ENCODE data around the gene ARSJ. TPM values are rescaled to one million over a fixed set of nuclear protein-coding genes. Genes with fewer than 3 reads are reported as not detected.

The ARSJ gene
- total and polyA plus RNA-seq, 2 experiments from 2014 or later: 4.3 to 6.6 TPM

DNA sequence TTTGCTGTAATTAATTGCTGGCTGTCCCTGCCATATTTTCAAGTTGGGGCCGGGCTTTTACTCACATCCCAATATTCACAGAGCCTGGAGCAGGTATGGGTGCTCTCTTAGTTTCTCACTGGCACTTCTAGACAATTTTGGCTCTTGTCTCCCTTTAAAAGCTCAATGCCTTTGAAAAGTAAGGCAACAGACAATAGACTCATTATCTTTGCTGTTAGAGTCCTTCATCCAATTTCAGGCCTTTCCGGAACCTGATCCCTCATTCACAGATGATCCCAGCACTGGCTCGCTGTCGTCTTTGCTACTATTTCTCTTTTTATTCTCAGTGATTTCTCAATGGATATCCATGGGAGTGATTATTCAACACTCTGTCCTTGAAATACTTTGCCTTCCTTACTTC, 6.7 kb downstream of the ARSJ start:
- DNase-seq (ENCODE audit: low spot score) (no peak), ATAC-seq (no peak)
- Histone ChIP-seq H3K36me3 (ENCODE audit: insufficient read depth) (no peaks in the 10 kb centered on the region), H4K20me1 (replicated peaks; ENCODE audit: insufficient read depth) (no peaks in the 10 kb centered on the region), H3K4me1 (ENCODE audit: insufficient read depth) (peaks cover 4% of the 10 kb centered on the region), H3K9me2 (ENCODE audit: insufficient read depth) (no peaks in the 10 kb centered on the region), H3F3A (replicated peaks; ENCODE audit: low read depth) (no peaks in the 10 kb centered on the region), H3K27me3 (ENCODE audit: insufficient read depth) (peaks cover 7% of the 10 kb centered on the region), H2AFZ (no peak overlapping the region), H3K79me2 (replicated peaks; ENCODE audit: insufficient read depth) (peaks cover 30% of the 10 kb centered on the region), H3K4me3 (no peak overlapping the region), H3K4me2 (no peak overlapping the region), H3K27ac (ENCODE audit: low read depth) (no peak overlapping the region)
- TF ChIP-seq ZNF114 (CRISPR knock-in tag; IDR thresholded peaks at IDR 0.05) (no peak), POLR2AphosphoS5 (IDR thresholded peaks at IDR 0.05; ENCODE audit: low read depth) (no peak), ZNF331 (CRISPR knock-in tag; IDR thresholded peaks at IDR 0.05; ENCODE audit: low read depth) (no peak), STAT1 (IDR thresholded peaks at IDR 0.05; ENCODE audit: unreplicated experiment) (no peak), NANOG (IDR thresholded peaks at IDR 0.05; ENCODE audit: borderline replicate concordance) (no peak), CREB1 (CRISPR knock-in tag; IDR thresholded peaks at IDR 0.05; ENCODE audit: low read depth) (no peak), EZH2 (IDR thresholded peaks at IDR 0.05; ENCODE audit: low read depth, unreplicated experiment) (no peak), JUNB (IDR thresholded peaks at IDR 0.05; ENCODE audit: unreplicated experiment) (no peak), EZH2phosphoT487 (IDR thresholded peaks at IDR 0.05; ENCODE audit: unreplicated experiment) (no peak)
- TF ChIP-seq, protein P1, sequence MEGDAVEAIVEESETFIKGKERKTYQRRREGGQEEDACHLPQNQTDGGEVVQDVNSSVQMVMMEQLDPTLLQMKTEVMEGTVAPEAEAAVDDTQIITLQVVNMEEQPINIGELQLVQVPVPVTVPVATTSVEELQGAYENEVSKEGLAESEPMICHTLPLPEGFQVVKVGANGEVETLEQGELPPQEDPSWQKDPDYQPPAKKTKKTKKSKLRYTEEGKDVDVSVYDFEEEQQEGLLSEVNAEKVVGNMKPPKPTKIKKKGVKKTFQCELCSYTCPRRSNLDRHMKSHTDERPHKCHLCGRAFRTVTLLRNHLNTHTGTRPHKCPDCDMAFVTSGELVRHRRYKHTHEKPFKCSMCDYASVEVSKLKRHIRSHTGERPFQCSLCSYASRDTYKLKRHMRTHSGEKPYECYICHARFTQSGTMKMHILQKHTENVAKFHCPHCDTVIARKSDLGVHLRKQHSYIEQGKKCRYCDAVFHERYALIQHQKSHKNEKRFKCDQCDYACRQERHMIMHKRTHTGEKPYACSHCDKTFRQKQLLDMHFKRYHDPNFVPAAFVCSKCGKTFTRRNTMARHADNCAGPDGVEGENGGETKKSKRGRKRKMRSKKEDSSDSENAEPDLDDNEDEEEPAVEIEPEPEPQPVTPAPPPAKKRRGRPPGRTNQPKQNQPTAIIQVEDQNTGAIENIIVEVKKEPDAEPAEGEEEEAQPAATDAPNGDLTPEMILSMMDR (conservative IDR thresholded peaks at IDR 0.05; ENCODE audit: low read depth in 2 of 2): no peak
- TF ChIP-seq, protein P2, sequence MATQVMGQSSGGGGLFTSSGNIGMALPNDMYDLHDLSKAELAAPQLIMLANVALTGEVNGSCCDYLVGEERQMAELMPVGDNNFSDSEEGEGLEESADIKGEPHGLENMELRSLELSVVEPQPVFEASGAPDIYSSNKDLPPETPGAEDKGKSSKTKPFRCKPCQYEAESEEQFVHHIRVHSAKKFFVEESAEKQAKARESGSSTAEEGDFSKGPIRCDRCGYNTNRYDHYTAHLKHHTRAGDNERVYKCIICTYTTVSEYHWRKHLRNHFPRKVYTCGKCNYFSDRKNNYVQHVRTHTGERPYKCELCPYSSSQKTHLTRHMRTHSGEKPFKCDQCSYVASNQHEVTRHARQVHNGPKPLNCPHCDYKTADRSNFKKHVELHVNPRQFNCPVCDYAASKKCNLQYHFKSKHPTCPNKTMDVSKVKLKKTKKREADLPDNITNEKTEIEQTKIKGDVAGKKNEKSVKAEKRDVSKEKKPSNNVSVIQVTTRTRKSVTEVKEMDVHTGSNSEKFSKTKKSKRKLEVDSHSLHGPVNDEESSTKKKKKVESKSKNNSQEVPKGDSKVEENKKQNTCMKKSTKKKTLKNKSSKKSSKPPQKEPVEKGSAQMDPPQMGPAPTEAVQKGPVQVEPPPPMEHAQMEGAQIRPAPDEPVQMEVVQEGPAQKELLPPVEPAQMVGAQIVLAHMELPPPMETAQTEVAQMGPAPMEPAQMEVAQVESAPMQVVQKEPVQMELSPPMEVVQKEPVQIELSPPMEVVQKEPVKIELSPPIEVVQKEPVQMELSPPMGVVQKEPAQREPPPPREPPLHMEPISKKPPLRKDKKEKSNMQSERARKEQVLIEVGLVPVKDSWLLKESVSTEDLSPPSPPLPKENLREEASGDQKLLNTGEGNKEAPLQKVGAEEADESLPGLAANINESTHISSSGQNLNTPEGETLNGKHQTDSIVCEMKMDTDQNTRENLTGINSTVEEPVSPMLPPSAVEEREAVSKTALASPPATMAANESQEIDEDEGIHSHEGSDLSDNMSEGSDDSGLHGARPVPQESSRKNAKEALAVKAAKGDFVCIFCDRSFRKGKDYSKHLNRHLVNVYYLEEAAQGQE (IDR thresholded peaks at IDR 0.05; ENCODE audit: unreplicated experiment): no peak
- TF ChIP-seq, protein P3, sequence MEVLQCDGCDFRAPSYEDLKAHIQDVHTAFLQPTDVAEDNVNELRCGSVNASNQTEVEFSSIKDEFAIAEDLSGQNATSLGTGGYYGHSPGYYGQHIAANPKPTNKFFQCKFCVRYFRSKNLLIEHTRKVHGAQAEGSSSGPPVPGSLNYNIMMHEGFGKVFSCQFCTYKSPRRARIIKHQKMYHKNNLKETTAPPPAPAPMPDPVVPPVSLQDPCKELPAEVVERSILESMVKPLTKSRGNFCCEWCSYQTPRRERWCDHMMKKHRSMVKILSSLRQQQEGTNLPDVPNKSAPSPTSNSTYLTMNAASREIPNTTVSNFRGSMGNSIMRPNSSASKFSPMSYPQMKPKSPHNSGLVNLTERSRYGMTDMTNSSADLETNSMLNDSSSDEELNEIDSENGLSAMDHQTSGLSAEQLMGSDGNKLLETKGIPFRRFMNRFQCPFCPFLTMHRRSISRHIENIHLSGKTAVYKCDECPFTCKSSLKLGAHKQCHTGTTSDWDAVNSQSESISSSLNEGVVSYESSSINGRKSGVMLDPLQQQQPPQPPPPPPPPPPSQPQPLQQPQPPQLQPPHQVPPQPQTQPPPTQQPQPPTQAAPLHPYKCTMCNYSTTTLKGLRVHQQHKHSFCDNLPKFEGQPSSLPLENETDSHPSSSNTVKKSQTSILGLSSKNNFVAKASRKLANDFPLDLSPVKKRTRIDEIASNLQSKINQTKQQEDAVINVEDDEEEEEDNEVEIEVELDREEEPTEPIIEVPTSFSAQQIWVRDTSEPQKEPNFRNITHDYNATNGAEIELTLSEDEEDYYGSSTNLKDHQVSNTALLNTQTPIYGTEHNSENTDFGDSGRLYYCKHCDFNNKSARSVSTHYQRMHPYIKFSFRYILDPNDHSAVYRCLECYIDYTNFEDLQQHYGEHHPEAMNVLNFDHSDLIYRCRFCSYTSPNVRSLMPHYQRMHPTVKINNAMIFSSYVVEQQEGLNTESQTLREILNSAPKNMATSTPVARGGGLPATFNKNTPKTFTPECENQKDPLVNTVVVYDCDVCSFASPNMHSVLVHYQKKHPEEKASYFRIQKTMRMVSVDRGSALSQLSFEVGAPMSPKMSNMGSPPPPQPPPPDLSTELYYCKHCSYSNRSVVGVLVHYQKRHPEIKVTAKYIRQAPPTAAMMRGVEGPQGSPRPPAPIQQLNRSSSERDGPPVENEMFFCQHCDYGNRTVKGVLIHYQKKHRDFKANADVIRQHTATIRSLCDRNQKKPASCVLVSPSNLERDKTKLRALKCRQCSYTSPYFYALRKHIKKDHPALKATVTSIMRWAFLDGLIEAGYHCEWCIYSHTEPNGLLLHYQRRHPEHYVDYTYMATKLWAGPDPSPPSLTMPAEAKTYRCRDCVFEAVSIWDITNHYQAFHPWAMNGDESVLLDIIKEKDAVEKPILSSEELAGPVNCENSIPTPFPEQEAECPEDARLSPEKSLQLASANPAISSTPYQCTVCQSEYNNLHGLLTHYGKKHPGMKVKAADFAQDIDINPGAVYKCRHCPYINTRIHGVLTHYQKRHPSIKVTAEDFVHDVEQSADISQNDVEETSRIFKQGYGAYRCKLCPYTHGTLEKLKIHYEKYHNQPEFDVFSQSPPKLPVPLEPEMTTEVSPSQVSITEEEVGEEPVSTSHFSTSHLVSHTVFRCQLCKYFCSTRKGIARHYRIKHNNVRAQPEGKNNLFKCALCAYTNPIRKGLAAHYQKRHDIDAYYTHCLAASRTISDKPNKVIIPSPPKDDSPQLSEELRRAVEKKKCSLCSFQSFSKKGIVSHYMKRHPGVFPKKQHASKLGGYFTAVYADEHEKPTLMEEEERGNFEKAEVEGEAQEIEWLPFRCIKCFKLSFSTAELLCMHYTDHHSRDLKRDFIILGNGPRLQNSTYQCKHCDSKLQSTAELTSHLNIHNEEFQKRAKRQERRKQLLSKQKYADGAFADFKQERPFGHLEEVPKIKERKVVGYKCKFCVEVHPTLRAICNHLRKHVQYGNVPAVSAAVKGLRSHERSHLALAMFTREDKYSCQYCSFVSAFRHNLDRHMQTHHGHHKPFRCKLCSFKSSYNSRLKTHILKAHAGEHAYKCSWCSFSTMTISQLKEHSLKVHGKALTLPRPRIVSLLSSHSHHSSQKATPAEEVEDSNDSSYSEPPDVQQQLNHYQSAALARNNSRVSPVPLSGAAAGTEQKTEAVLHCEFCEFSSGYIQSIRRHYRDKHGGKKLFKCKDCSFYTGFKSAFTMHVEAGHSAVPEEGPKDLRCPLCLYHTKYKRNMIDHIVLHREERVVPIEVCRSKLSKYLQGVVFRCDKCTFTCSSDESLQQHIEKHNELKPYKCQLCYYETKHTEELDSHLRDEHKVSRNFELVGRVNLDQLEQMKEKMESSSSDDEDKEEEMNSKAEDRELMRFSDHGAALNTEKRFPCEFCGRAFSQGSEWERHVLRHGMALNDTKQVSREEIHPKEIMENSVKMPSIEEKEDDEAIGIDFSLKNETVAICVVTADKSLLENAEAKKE (CRISPR knock-in tag; IDR thresholded peaks at IDR 0.05): no peak
- TF ChIP-seq, protein P4, sequence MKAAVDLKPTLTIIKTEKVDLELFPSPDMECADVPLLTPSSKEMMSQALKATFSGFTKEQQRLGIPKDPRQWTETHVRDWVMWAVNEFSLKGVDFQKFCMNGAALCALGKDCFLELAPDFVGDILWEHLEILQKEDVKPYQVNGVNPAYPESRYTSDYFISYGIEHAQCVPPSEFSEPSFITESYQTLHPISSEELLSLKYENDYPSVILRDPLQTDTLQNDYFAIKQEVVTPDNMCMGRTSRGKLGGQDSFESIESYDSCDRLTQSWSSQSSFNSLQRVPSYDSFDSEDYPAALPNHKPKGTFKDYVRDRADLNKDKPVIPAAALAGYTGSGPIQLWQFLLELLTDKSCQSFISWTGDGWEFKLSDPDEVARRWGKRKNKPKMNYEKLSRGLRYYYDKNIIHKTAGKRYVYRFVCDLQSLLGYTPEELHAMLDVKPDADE (IDR thresholded peaks at IDR 0.05): no peak
- no peak overlapping the region for H3K4me3 Mint-ChIP-seq
- no peak overlapping the region for H3K27ac Mint-ChIP-seq
- H3K27me3 Mint-ChIP-seq (ENCODE audit: insufficient read depth, low read depth, poor library complexity): no peaks in the 10 kb centered on the region
- H3K36me3 Mint-ChIP-seq (ENCODE audit: low read depth): peaks cover 4% of the 10 kb centered on the region; the same call in 1 of the 3 replicates
- H3K9me3 Mint-ChIP-seq: no peaks in the 10 kb centered on the region; the same call in 2 of the 3 replicates
- peaks cover 10% of the 10 kb centered on the region for H3K4me1 Mint-ChIP-seq

Data from GM23338 (cell line).